CD4-positive, alpha-beta T cell treated with Interleukin-12 subunit alpha and Interleukin-12 subunit beta, for 1 hour (primary cell): Measurements from ENCODE around the gene AP3B1.

ENCODE experiments used
- DNase-seq: peaks from one replicate; pipeline ENCODE4 v3.0.0-alpha.2; 2020

AP3B1 gene

GRCh38 chr5:78294248-78295034, at the start of gene AP3B1:
Gene AP3B1, minus strand, starts transcription at chr5:78294698. Its CDS starts 119 bp downstream, at chr5:78294579.
- DNase-seq, result peak; percentile 97

DNA sequence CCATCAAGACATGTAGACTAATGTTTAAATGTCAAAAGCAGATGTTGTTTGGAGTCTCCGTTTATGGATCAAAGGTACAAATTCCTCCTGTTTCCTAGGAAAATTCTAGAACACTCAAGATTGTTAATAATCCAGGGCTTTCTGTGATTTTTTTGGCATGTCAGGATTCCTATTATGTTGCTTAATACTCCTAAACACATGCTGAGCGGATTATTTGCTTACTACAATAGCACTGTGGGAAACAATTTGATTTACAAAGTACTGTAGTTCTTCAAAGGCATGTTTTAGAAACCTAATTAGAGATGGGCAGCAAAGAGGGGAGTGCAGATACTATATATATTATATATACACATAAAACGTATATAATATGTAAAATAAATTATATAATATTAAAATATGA, 46.9 kb upstream of the AP3B1 start:
- no peak for DNase-seq

GRCh38 chr5:78339617-78340436, 45.3 kb upstream of the AP3B1 start:
- no peak for DNase-seq

- no peak for DNase-seq
Observed at GRCh38 chr5:78336698-78337097, 42.2 kb upstream of the AP3B1 start.

- DNase-seq, result no peak
Observed at GRCh38 chr5:78335976-78336375, 41.5 kb upstream of the AP3B1 start.

DNA sequence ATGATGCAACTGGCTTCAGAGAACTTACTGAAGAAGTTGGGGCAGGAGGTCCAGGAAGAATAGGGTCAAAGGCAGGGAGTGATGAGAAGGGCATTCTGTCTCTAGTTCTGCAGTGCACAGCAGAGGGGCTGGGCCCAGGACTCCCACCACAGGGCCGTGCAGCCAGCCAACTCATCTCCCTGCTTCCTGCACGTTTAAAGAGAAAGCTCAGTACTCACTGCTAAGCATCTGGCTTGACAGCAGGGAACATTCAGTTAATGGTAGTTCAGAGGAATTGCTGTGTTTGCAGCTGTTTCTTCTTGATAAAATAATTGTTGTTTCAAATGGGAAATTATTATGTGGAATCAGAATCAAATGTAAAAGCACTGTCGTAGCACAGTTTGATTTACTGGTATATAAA, 40.3 kb upstream of the AP3B1 start:
- no peak for DNase-seq

- DNase-seq, result no peak
Observed at GRCh38 chr5:78331523-78332080, 37.1 kb upstream of the AP3B1 start.

DNA sequence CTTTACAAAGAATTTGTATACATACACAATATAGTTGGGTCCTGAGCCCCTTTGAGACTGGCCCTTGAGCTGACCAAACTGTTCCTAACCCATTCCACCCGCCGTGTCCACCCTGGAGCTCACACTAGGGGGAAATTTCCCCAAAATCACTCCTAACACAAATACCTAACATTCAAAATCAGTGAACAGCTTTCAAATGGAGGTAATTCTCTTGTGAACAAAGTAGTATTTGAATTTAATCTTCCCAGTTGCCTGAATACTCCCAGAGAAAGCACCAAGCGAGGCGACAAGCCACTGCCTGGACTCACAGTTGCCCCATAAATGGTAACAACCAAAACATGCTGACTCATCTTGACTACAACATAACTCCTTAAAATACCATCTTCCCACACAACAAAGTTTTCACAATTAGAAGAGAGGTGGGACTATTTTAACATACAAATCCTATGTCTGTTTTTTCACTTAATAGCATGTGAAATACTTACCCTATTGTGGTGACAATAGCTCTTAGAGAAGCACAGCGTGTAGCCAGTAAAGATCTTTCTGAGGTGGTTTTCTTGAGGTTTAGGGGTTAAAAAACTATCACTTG, 34.2 kb upstream of the AP3B1 start:
- DNase-seq, result no peak

GRCh38 chr5:78327761-78328510, 33.4 kb upstream of the AP3B1 start:
- DNase-seq, result no peak

- DNase-seq, result no peak
Observed at GRCh38 chr5:78326930-78327329, 32.4 kb upstream of the AP3B1 start.

- no peak for DNase-seq
Observed at GRCh38 chr5:78323241-78323640, 28.7 kb upstream of the AP3B1 start.

DNA sequence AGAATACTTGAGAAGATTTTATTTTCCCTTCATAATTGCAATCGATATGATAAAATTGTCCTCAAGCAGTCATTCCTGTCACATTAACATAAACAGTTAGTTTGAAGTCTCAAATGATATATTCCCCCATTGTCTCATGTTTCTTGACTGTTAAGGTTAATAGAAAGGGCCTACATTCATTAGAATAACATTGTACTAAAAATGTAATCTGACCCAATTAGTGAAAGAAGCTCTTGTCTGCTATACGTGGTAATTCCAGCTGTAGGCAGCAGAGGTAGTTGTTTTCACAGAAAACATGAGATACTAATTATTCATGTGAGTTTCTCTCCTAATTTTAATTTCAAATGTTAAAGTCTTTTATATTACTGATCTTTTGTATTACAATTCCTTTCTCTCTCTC, 25.9 kb upstream of the AP3B1 start:
- peak; percentile 23 for DNase-seq

DNA sequence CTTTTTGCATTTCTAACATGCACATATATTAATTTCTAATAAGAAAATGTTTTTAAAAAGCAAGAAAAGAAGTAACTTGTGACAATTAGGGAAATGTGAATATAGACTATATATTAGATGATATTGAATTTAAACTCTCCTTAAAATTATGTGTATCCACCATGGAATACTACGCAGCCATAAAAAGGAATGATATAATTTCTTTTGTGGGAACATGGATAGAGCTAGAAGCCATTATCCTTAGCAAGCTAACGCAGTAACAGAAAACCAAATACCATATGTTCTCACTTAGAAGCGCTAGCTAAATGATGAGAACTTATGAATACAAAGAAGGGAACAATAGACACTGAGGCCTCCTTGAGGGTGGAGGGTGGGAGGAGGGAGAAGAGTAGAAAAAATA, 23.8 kb upstream of the AP3B1 start:
- DNase-seq, result no peak

GRCh38 chr5:78317515-78317914, 23.0 kb upstream of the AP3B1 start:
- DNase-seq, result no peak

GRCh38 chr5:78308703-78309102, 14.2 kb upstream of the AP3B1 start:
- no peak for DNase-seq

- peak; percentile 42 for DNase-seq
Observed at GRCh38 chr5:78300464-78301045, 6.1 kb upstream of the AP3B1 start.

DNA sequence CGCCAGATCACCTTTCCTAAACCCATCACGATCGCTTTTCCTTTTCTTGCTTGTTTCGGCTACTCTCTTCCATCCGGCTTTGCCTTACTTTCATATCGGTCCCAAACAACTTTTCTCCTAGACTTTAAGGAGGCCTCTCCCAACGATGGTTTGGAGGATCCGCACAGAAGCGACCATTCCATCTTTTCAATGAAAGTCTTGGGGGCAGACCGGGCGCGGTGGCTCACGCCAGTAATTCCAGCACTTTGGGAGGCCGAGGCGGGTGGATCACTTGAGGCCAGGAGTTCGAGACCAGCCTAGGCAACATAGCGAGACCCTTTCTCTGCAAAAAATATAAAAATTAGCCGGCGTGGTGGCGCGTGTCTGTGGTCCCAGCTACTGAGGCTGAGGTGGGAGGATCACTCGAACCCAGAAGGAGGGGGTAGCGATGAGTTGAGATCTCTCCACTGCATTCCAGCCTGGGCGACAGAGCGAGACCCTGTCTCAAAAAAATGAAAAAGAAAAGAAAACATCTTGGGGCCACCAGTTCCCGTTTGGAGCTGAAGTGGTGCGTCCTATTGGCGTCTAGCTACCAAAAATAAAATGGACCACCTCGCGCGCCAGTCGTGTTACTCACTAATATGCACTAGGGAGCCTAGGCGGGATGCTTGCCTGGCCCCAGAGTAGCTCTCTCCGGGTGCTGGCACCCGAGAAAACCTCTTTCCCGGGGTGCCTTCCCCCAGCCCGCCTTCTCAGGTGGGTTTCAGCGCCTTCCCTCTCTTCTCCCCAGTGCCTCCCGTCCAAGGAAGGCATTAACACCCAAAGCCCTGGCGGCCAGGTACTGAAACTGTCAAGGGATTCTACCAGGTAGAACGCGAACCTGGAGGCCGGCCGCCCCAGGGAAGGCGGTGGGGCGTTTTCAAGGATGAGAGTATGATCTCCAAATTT, 800 bp upstream of the AP3B1 start:
- peak; percentile 59 for DNase-seq

DNA sequence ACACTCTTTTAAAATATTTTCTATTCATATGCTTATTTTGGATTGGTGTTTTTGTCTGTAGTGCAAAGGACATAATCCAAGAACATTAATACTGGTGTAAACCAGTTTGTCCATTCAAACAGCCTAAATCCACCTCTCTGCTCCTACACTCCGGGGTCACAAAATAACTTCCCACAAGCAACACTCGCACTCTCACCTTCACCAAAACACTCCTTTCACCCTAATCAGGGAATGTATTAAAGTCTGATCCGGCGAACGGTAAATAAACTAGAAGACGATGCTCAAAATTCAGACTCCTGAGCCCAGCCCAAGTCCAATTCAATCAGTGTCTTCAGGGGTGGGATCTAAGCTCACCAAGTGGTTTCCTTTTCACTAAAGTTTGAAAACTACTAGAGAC, 649 bp downstream of the AP3B1 start:
- DNase-seq, result no peak

DNA sequence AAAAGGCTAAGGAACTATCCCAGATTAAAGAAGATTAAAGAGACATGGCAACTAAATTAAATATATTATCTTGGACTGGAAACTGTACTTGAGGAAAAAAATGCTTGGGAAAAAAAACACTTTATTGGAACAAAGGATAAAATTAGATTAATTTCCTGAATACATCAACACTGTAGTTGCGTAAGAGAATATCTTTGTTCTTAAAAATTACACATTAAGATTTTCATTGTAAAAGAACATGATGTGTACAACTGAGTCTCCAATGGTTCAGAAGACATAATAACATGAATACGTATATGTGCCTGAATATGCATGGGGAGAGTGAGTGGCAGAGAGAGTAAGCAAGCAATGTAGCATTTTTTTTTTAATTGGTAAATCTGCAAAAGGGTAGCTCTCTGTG, 2.8 kb downstream of the AP3B1 start:
- DNase-seq, result no peak

- DNase-seq, result no peak
Observed at GRCh38 chr5:78289911-78290310, 4.6 kb downstream of the AP3B1 start.

- no peak for DNase-seq
Observed at GRCh38 chr5:78288246-78288645, 6.3 kb downstream of the AP3B1 start.
